GM19238 (cell line): ENCODE results near the gene KIAA1755.

Experiments
- DNase-seq: peaks from one replicate; pipeline ENCODE4 v3.0.0; 2011; ENCODE audit warnings: low spot score; ENCODE audit not compliant: insufficient read length

The KIAA1755 gene

GRCh38 chr20:38220587-38221118 is 39.9 kb downstream of the KIAA1755 start:
- DNase-seq, result no peak

- DNase-seq, result no peak
Measured at GRCh38 chr20:38219006-38219950, 41.3 kb downstream of the KIAA1755 start.

- no peak for DNase-seq
Measured at GRCh38 chr20:38218566-38218885, 42.0 kb downstream of the KIAA1755 start.

GRCh38 chr20:38217791-38218565 is 42.6 kb downstream of the KIAA1755 start:
- DNase-seq, result no peak

- DNase-seq, result no peak
Measured at GRCh38 chr20:38216746-38217595, 43.6 kb downstream of the KIAA1755 start.

GRCh38 chr20:38216201-38216600 is 44.3 kb downstream of the KIAA1755 start:
- no peak for DNase-seq

- DNase-seq, result no peak
Measured at GRCh38 chr20:38215194-38216182, 45.0 kb downstream of the KIAA1755 start.

- DNase-seq, result no peak
Measured at GRCh38 chr20:38214256-38215193, 46.0 kb downstream of the KIAA1755 start.

GRCh38 chr20:38213607-38213940 is 47.0 kb downstream of the KIAA1755 start:
- DNase-seq, result no peak

GRCh38 chr20:38212806-38213606 is 47.5 kb downstream of the KIAA1755 start:
- DNase-seq, result no peak

- no peak for DNase-seq
Measured at GRCh38 chr20:38211200-38212097, 49.1 kb downstream of the KIAA1755 start.

GRCh38 chr20:38210741-38211140 is 49.8 kb downstream of the KIAA1755 start:
- DNase-seq, result no peak

GRCh38 chr20:38209736-38210405 is 50.7 kb downstream of the KIAA1755 start:
- no peak for DNase-seq

GRCh38 chr20:38209054-38209675 is 51.4 kb downstream of the KIAA1755 start:
- DNase-seq, result no peak

- DNase-seq, result no peak
Measured at GRCh38 chr20:38208523-38208922, 52.0 kb downstream of the KIAA1755 start.

GRCh38 chr20:38208088-38208487 is 52.4 kb downstream of the KIAA1755 start:
- DNase-seq, result no peak
